A204.1 (cell line): ENCODE data around the gene NOL3.
A peak's percentile ranks its signal among the peaks of the same experiment; 100 is the strongest.

Experiments
- FAIRE-seq: peaks from 2 replicates; lab custom pipeline; 2012; peaks lifted over from hg19 to GRCh38; lab: Jason Lieb, UNC

The NOL3 gene

GRCh38 chr16:67190448-67191399 is 20.4 kb downstream of the NOL3 start:
- no peak for FAIRE-seq

DNA sequence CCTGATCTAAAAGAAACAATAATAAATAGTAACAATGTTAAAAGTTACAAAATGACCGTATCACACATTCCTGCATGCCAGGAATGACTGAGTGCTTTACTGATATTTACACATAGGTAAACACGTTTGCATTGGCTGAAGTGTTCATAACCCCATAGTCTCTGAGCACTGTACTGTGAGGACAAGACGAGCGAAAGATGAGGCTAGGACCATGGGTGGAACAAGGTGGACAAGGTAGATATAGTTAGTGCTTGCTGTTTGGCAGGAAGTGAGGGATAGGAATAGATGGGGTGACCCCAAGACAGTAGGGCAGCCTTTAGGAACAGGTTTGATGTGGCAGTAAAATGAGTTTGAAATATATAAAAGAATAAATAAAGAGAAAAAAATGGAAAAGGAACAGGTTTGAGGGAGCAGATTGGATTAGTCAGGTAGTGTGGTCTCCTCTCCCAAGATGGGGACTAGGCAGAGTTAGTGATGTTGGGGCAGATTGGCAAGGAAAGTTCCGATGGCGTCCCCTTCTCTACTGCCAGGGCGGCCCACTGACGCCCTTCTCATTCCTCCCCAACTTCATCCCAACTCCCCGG is 21.2 kb downstream of the NOL3 start:
- FAIRE-seq: no peak

GRCh38 chr16:67191995-67192681 is 21.8 kb downstream of the NOL3 start, which contains the start of gene E2F4:
Gene E2F4, plus strand, starts transcription at chr16:67192155. Its CDS starts 73 bp downstream, at chr16:67192228.
- FAIRE-seq: peak; percentile 52

DNA sequence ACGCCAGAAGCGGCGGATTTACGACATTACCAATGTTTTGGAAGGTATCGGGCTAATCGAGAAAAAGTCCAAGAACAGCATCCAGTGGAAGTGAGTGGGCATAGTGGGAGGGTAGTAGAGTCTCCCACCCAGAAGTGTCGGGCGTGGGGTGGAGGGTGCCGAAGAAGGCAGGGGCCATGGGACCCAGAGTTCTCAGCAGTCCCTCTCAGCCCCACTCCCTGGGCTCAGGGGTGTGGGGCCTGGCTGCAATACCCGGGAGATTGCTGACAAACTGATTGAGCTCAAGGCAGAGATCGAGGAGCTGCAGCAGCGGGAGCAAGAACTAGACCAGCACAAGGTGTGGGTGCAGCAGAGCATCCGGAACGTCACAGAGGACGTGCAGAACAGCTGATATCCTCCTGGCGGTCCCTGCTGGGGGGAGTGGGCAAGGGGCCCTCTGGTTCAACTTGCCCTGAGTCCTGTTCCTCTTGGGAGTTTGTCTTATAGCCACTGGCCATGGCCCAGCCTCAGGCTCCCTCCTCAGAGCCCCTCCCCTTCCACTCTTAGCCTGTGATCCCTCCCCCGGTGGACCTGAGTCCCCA is 22.5 kb downstream of the NOL3 start:
- no peak for FAIRE-seq

GRCh38 chr16:67193536-67193935 is 23.2 kb downstream of the NOL3 start:
- FAIRE-seq: no peak

GRCh38 chr16:67194260-67194659 is 23.9 kb downstream of the NOL3 start:
- no peak for FAIRE-seq

DNA sequence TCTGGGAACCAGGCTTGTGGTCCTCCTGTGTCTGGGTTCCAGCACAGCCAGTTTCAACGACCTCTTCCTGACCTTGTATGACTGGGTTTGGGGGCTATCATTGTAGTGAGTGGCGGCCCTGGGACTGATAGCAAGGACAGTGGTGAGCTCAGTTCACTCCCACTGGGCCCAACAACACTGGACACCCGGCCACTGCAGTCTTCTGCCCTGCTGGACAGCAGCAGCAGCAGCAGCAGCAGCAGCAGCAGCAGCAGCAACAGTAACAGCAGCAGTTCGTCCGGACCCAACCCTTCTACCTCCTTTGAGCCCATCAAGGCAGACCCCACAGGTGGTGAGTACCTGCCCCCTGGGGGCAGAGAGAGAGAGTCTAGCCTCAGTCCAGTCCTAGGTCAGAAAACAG is 25.3 kb downstream of the NOL3 start:
- no peak for FAIRE-seq

DNA sequence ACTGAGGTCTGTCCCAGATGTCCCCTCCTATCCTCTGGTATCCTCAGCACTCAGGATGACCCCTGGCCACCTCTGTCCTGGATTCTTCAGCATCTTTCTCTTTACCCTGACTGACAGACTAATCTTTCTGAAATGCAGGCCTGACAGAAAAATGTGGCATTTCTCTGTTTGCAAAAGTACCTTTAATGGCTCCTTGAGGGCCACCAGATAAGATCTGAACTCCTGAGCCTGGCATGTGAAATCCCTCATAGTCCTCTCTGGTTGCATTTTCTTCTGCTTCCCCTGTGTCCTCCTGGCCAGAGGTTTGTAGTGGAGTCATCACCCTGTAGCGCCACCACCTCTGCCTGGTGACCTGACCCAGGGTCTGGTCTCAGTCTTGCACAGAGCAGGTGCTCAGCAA is 26.5 kb downstream of the NOL3 start:
- no peak for FAIRE-seq

- FAIRE-seq: no peak
Measured at GRCh38 chr16:67197704-67198103, 27.4 kb downstream of the NOL3 start.

DNA sequence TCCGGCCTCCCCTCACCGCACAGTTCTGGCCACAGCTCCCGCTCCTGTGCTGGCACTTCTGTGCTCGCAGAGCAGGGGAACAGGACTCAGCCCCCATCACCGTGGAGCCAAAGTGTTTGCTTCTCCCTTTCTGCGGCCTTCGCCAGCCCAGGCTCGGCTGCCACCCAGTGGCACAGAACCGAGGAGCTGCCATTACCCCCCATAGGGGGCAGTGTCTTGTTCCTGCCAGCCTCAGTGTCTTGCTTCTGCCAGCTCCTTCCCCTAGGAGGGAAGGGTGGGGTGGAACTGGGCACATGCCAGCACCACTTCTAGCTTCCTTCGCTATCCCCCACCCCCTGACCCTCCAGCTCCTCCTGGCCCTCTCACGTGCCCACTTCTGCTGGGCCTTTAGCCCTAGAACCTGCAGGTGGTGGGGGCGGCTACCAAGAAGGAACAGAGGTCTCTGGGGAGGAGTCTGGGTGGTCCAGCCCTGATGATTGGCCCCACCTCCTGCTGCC is 27.9 kb downstream of the NOL3 start:
- no peak for FAIRE-seq

- FAIRE-seq: no peak
Measured at GRCh38 chr16:67199011-67199807, 28.9 kb downstream of the NOL3 start, which contains the start of gene ELMO3. Gene ELMO3, plus strand, starts transcription at chr16:67199131. Its CDS starts 196 bp downstream, at chr16:67199327.

DNA sequence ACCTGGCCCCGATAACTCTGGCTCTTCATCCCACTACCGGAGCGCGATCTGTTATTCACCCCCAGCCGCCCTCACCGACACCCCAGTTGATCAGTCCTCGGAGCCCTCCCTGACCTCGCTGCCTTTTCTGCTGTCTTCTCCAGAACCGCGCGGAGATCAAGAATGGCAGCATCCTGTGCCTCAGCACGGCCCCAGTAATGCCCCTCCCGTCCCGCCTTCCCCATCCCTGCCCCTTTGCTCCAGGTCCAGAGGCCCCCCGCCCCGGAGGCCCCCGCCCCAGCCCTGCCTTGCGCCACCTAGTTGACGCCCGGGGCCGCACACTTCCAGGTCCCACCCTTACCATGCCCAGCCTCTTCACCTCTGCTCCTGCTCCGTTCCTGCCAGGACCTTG is 29.5 kb downstream of the NOL3 start:
- no peak for FAIRE-seq

GRCh38 chr16:67200491-67200890 is 30.2 kb downstream of the NOL3 start:
- FAIRE-seq: no peak

DNA sequence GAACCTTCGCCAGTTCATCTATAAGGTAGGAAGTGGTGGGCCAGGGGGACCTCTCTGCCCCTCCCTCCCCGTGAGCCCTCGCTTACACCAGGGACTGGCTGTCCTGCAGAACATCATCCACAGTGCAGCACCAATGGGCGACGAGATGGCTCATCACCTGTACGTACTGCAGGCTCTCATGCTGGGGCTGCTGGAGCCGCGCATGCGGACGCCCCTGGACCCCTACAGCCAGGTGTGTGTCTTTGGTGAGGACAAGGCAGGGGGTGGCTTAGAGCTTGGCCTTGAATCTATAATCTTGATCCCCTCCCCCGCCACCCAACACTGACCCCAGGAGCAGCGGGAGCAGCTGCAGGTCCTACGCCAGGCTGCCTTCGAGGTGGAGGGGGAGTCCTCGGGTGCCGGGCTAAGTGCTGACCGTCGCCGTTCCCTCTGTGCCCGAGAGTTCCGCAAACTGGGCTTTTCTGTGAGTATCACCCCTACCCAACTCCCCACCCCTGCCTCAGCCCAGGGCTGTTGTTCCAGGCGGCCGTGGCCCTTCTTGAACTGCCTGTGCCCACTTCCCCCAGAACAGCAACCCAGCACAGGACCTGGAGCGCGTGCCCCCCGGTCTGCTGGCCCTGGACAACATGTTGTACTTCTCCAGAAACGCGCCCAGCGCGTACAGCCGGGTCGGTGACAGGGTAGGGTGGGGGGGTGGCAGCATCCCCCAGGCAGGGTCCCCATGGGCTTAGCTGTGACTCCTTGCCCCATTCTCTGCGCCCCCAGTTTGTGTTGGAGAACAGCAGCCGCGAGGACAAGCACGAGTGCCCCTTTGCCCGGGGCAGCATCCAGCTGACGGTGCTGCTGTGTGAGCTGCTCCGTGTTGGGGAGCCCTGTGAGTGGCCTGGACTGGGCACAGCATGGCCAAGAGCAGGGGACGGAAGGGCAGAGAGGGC is 31.3 kb downstream of the NOL3 start:
- FAIRE-seq: no peak

- FAIRE-seq: no peak
Measured at GRCh38 chr16:67202426-67202825, 32.1 kb downstream of the NOL3 start.

DNA sequence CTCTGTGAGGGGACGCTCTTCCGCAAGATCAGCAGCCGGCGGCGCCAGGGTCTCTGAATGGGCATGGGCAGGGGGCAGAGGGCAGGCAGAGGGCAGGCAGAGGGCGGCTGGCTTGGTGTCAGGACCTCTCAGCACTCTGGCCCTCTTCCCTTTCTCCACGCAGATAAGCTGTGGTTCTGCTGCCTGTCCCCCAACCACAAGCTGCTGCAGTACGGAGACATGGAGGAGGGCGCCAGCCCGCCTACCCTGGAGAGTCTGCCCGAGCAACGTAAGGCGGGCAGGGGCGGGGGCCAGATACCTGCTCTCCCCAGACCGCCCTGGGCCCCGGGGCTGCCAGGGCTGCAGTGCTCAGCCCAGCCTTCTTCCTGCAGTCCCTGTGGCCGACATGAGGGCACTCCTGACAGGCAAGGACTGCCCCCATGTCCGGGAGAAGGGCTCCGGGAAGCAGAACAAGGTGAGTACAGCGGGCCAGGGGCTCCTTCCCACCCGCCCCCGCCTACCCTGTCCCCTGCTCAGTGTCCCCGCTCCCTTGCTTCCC is 32.7 kb downstream of the NOL3 start:
- FAIRE-seq: no peak

GRCh38 chr16:67204076-67204475 is 33.7 kb downstream of the NOL3 start:
- FAIRE-seq: no peak

DNA sequence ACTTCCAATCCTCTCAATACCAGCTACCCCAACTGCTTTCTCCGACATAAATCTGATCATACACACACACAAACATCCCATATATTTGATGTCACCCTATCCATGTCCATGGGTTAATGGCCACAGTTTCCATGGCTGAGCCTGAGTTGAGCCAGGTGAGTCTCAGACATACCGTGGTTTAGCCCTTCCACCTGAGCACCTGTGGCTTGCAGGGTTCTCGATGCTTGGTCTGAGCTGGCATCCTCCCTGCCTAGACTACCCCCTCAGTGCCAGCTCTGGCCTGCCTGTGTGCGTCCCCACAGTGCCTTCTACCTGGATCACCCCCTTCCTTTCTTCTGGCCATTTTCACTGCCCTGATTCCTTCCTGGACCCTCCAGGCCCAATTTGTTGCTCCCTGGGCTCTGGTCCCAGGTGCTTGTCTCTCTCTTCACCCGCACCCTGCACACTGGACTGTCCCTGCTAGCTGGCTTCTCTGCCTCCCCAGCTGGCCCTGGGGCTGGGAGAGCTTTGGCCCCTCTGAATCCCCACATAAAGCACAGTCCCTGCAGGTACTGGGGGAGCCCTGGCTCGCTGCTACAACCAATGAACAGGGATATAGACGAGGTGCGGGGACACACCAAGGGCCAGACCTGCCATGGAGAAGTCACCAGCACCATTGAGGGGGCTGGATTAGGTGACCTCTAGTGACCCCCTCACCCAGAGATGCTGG is 35.9 kb downstream of the NOL3 start:
- FAIRE-seq: no peak

DNA sequence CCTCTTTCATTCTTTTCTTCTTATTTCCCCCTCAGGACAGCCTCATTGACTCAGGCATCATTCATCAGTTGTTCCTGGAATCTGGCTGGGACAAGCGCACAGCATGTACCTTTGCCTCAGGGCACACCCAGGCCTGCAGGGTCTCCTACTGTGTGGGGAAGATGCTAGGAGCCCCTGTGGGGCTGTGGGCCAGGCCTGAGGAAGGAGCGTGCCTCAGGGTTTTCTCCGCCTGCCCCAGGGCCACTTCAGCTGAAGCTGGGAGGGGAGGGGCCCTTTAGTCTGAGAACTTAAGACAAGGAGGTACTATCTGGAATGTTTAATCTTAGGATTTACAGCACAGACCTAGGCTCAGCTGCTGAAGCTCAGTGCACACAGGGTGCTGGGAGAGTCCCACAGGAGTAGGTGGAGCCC is 36.5 kb downstream of the NOL3 start:
- FAIRE-seq: no peak
